ENCODE data around the gene CCNT1.
A peak's percentile ranks its signal among the peaks of the same experiment; 100 is the strongest.
"Not testable (repeated sequence)": the region's sequence is repeated elsewhere in the genome, so short reads cannot be mapped to it uniquely, and the experiment has no call there.

The CCNT1 gene

GRCh38 chr12:48686615-48687334, 29.7 kb downstream of the CCNT1 start:
- TF ChIP-seq, protein P1, sequence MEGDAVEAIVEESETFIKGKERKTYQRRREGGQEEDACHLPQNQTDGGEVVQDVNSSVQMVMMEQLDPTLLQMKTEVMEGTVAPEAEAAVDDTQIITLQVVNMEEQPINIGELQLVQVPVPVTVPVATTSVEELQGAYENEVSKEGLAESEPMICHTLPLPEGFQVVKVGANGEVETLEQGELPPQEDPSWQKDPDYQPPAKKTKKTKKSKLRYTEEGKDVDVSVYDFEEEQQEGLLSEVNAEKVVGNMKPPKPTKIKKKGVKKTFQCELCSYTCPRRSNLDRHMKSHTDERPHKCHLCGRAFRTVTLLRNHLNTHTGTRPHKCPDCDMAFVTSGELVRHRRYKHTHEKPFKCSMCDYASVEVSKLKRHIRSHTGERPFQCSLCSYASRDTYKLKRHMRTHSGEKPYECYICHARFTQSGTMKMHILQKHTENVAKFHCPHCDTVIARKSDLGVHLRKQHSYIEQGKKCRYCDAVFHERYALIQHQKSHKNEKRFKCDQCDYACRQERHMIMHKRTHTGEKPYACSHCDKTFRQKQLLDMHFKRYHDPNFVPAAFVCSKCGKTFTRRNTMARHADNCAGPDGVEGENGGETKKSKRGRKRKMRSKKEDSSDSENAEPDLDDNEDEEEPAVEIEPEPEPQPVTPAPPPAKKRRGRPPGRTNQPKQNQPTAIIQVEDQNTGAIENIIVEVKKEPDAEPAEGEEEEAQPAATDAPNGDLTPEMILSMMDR (IDR thresholded peaks at IDR 0.05; ENCODE audit: low read depth, low read length, missing control alignments): no peak
- no peak for DNase-seq (ENCODE audit: extremely low read depth, low read depth)
- H3K4me3 ChIP-seq (replicated peaks; ENCODE audit: low read depth, low read length): no peak overlapping the region

DNA sequence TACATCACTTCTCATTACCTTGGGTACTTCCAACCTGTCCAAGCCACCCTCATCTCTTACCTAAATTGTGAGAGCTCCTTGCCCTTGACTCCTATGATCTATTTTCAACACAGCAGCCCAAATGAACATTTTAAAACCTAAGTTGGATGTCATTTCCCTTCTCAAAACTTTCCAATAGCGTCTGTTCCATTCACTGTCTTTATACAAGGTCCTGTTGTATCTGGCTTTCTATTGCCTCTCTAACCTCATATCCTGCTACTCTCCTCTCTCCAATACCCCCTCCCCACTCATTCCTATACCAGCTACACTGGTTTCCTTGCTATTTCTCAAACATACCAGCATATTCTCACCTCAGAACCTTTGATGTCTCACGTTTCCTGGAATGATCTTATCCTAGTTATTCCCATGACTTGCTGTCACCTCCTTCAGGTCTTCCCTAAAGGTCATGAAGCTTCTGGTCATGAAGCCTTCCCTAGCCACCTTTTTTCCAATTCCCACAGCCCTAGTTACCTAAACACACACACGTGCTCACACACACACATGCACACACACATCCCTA, 30.4 kb downstream of the CCNT1 start:
- TF ChIP-seq, protein P1 (IDR thresholded peaks at IDR 0.05; ENCODE audit: low read depth, low read length, missing control alignments): no peak
- no peak for DNase-seq (ENCODE audit: extremely low read depth, low read depth)
- H3K4me3 ChIP-seq (replicated peaks; ENCODE audit: low read depth, low read length): no peak overlapping the region

DNA sequence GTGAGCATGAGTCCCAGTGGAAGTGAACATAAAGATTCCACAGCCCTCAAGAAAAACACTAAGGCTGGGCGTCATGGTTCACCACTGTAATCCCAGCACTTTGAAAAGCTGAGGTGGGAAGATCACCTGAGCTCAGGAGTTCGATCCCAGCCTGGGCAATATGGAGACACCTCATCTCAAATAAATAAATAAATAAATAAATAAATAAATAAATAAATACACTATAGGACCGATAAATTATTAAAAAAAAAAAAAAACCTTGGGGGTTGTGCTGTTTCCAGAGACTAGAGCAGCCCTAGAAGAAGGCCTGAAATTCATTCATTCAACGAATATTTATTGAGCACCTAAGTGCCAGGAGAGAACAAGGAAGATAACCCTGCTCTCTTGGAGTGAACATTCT, 33.0 kb downstream of the CCNT1 start:
- TF ChIP-seq, protein P1 (IDR thresholded peaks at IDR 0.05; ENCODE audit: low read depth, low read length, missing control alignments): no peak

DNA sequence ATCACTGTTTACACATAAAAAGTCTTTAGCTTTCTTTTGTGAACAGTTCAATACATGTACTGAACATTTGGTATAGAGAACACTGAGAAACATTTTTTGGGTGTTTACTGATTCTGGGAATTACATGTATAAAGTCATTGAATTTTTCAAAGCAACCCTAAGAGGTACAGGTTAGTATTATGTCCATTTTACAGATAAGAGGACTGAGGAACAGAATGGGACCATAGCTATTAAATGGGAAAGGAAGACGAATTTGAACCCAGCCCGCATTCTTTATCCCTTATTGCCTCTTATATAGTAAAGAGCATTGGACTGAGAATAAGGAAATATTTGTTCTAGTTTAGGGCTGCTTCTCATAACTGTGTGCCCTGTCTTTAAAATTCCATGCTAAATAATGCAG, 33.6 kb downstream of the CCNT1 start:
- peak overlapping the region; percentile 95 for H3K4me3 ChIP-seq (replicated peaks; ENCODE audit: low read depth, low read length)
- DNase-seq (ENCODE audit: extremely low read depth, low read depth): no peak
- TF ChIP-seq, protein P1 (IDR thresholded peaks at IDR 0.05; ENCODE audit: low read depth, low read length, missing control alignments): no peak

More for the DNA sequence above, 33.0 kb downstream of the CCNT1 start:
- DNase-seq (ENCODE audit: extremely low read depth, low read depth): no peak
- no peak overlapping the region for H3K4me3 ChIP-seq (replicated peaks; ENCODE audit: low read depth, low read length)

GRCh38 chr12:48682533-48682905, 34.0 kb downstream of the CCNT1 start:
- DNase-seq (ENCODE audit: extremely low read depth, low read depth): not testable (repeated sequence)
- peak overlapping the region; percentile 95 for H3K4me3 ChIP-seq (replicated peaks; ENCODE audit: low read depth, low read length)

GRCh38 chr12:48681710-48682532, 34.6 kb downstream of the CCNT1 start, which contains the start of gene KANSL2:
Gene KANSL2 (minus strand): TSS chr12:48682238. CDS start chr12:48681632, 606 bp downstream.
- H3K4me3 ChIP-seq (replicated peaks; ENCODE audit: low read depth, low read length): peak within 1 kb of the TSS; percentile 95
- peak; percentile 97 for DNase-seq (ENCODE audit: extremely low read depth, low read depth)
- TF ChIP-seq, protein P1 (IDR thresholded peaks at IDR 0.05; ENCODE audit: low read depth, low read length, missing control alignments): no peak

DNA sequence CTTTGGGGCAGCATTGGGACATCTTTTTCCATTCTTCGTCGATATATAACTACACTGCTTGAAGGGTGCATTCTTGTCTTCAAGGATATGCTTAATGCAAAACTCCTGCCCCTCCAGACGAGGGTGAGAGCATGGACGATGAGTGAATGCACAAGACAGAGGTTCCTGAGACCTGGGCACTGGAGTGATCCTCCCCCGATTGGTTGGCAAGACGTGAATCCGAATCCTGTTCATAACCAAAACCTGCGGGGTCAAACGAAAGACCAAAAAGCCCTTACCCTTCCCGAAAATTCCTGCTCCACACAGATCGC, 35.2 kb downstream of the CCNT1 start:
- no peak for DNase-seq (ENCODE audit: extremely low read depth, low read depth)
- TF ChIP-seq, protein P1 (IDR thresholded peaks at IDR 0.05; ENCODE audit: low read depth, low read length, missing control alignments): no peak
- H3K4me3 ChIP-seq (replicated peaks; ENCODE audit: low read depth, low read length): peak overlapping the region; percentile 95
